ENCODE measurements around the gene PTRHD1. TPM values are rescaled to one million over a fixed set of nuclear protein-coding genes. Genes with fewer than 3 reads are reported as not detected.

PTRHD1 gene
- total and polyA plus RNA-seq, 9 donors = 14.9 to 68.1 (median 21.1) TPM

DNA sequence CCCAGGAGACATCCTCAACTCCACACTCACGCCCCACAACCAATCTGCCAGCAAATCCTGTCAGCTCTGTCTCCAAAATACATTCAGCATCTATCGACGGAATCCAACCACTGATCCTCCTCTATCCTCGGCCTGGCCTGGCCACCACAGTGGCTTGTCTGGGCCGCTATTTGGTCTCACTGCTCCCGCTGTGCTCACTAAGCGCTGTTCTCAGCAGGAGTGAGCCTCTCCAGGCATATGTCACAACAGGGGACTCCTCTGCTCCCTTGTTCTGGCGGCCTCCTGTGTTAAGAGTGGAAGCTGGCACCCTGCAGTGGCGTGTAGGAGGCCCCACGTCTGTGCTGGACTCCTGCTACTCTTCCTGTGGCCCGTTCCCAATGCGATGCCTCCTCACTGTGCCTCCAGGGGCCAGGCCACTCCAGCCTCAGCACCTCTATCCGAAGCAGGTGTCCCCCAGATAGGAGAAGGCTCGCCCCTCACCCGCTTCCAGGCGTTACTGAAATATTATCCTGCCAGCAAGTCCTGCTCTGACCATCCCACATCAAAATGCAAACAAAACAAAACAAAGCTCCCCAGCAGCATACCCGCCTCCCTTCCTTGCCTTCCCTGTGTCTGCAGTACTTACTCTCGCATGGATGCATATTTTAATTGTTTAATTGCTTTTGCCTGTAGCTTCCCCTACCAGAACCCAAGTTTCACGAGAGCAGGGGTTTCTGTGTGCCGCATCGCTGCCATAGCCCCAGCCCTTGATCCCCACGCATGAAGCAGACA lies 39.9 kb upstream of the PTRHD1 start:
- peak in 1 of 5 donors; percentile 29 for DNase-seq
- intact Hi-C loops (cut with DNase I) = loop anchor here in 1 of 4 donors (10.0 kb wide), 1 partner anchor 292 kb away; no protein-coding TSS in a partner anchor
- no peaks in the 10 kb centered on the region for H3K36me3 ChIP-seq
- no peak overlapping the region for H3K4me3 ChIP-seq
- no peaks in the 10 kb centered on the region for H3K4me1 ChIP-seq (ENCODE audit: insufficient read depth)
- WGBS, 3 donors = 84 to 87% (median 86%) methylated on average over 22 of the region's 22 CpGs
- H3K27me3 ChIP-seq = no peaks in the 10 kb centered on the region
- H3K27ac ChIP-seq = no peak overlapping the region
- H3K9me3 ChIP-seq = no peaks in the 10 kb centered on the region
- TF ChIP-seq EP300 (IDR thresholded peaks at IDR 0.05) (no peak), POLR2A (IDR thresholded peaks at IDR 0.05) (no peak)
- TF ChIP-seq, protein P1, sequence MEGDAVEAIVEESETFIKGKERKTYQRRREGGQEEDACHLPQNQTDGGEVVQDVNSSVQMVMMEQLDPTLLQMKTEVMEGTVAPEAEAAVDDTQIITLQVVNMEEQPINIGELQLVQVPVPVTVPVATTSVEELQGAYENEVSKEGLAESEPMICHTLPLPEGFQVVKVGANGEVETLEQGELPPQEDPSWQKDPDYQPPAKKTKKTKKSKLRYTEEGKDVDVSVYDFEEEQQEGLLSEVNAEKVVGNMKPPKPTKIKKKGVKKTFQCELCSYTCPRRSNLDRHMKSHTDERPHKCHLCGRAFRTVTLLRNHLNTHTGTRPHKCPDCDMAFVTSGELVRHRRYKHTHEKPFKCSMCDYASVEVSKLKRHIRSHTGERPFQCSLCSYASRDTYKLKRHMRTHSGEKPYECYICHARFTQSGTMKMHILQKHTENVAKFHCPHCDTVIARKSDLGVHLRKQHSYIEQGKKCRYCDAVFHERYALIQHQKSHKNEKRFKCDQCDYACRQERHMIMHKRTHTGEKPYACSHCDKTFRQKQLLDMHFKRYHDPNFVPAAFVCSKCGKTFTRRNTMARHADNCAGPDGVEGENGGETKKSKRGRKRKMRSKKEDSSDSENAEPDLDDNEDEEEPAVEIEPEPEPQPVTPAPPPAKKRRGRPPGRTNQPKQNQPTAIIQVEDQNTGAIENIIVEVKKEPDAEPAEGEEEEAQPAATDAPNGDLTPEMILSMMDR (IDR thresholded peaks at IDR 0.05) = no peak

- Histone ChIP-seq H3K27ac (no peak overlapping the region), H3K27me3 (no peaks in the 10 kb centered on the region), H3K36me3 (no peaks in the 10 kb centered on the region), H3K4me3 (no peak overlapping the region), H3K4me1 (ENCODE audit: insufficient read depth) (no peaks in the 10 kb centered on the region), H3K9me3 (no peaks in the 10 kb centered on the region)
- WGBS, 3 donors = 81 to 85% (median 84%) methylated on average over 9 of the region's 9 CpGs
- TF ChIP-seq, protein P1 (IDR thresholded peaks at IDR 0.05) = no peak
- TF ChIP-seq POLR2A (IDR thresholded peaks at IDR 0.05) = no peak
- no peak for TF ChIP-seq EP300 (IDR thresholded peaks at IDR 0.05)
- intact Hi-C loops (cut with DNase I) = loop anchor here in 1 of 4 donors (10.0 kb wide), 1 partner anchor 292 kb away; no protein-coding TSS in a partner anchor
- peak in 1 of 5 donors; percentile 16 for DNase-seq
Measured at GRCh38 chr2:24832521-24832920, 39.3 kb upstream of the PTRHD1 start.

GRCh38 chr2:24832073-24832461 lies 38.9 kb upstream of the PTRHD1 start:
- 80 to 84% (median 81%) methylated on average over 13 to 14 of the region's 14 CpGs for WGBS, 3 donors
- no peaks in the 10 kb centered on the region for H3K9me3 ChIP-seq
- intact Hi-C loops (cut with DNase I) = loop anchor here in 1 of 4 donors (10.0 kb wide), 1 partner anchor 293 kb away; no protein-coding TSS in a partner anchor
- H3K4me3 ChIP-seq = no peak overlapping the region
- no peaks in the 10 kb centered on the region for H3K27me3 ChIP-seq
- no peaks in the 10 kb centered on the region for H3K4me1 ChIP-seq (ENCODE audit: insufficient read depth)
- TF ChIP-seq POLR2A (IDR thresholded peaks at IDR 0.05) (no peak), EP300 (IDR thresholded peaks at IDR 0.05) (no peak)
- TF ChIP-seq, protein P1 (IDR thresholded peaks at IDR 0.05) = no peak
- DNase-seq = peak in 1 of 5 donors; percentile 21
- H3K36me3 ChIP-seq = no peaks in the 10 kb centered on the region
- H3K27ac ChIP-seq = no peak overlapping the region

DNA sequence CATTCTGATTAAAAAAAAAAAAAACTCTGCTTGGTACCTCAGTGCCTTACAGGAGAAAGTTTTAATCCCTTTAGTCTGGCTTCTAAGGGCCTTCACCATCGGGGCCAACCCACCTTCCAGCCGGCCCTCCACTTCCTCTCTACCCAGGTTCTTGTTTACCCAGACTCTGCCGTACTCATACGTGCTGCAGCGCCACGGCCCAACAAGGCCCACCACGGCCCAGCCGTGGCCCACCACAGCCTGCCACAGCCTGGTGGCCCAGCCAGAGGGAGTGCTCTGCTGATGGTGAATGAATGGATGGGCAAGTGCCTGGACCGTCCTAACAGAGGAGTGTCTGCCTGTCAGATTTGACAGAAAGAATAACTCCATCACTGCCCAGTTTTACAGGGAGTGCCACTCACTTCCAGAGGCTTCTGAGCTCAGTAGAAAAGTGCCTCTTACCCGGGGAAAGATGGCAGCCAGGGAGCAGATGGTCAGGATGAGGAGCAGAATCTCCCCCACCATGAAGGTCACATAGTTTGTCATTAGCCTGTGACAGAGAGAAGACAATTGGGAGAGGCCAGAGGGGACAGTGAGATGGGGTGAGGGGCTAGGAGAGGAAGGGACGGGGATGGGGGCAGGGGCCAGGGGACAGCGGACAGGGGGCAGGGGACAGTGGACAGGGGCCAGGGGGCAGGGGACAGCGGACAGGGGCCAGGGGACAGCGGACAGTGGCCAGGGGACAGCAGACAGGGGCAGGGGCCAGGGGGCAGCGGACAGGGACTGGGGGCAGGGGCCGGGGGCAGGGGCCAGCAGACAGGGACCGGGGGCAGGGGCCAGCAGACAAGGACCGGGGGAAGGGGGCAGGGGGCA lies 38.3 kb upstream of the PTRHD1 start:
- 85 to 89% (median 87%) methylated on average over 12 to 18 of the region's 18 CpGs for WGBS, 3 donors

More for the DNA sequence above, 38.3 kb upstream of the PTRHD1 start:
- Histone ChIP-seq H3K27me3 (no peaks in the 10 kb centered on the region), H3K4me1 (ENCODE audit: insufficient read depth) (no peaks in the 10 kb centered on the region), H3K36me3 (no peaks in the 10 kb centered on the region), H3K9me3 (no peaks in the 10 kb centered on the region), H3K4me3 (no peak overlapping the region), H3K27ac (no peak overlapping the region)
- peak in 3 of 5 donors; percentile 2 to 17 (median 10) for DNase-seq
- TF ChIP-seq, protein P1 (IDR thresholded peaks at IDR 0.05) = no peak
- TF ChIP-seq EP300 (IDR thresholded peaks at IDR 0.05) (no peak), POLR2A (IDR thresholded peaks at IDR 0.05) (no peak)
- intact Hi-C loops (cut with DNase I) = loop anchor here in 1 of 4 donors (10.0 kb wide), 1 partner anchor 293 kb away; no protein-coding TSS in a partner anchor

Data from ovary (tissue), 9 donors.